Pancreas (tissue), 10 donors: ENCODE data around the gene PRAME. TPM values are rescaled to one million over a fixed set of nuclear protein-coding genes. Genes with fewer than 3 reads are reported as not detected.

Experiments
- ATAC-seq, 4 donors: fragments of 200-7000 bp; cut with Tn5 transposase; one replicate each; pipeline versions ENCODE4 v1.8.0 to v1.9.1; 2020; ENCODE audit warnings: mild to moderate bottlenecking in 4 of 4, moderate library complexity in 4 of 4
- DNase-seq, 6 donors: peaks; one replicate each; pipeline ENCODE4 v3.0.0-alpha.2; 2020
- FAIRE-seq: peaks from 2 replicates; lab custom pipeline; 2012; peaks lifted over from hg19 to GRCh38; lab: Jason Lieb, UNC
- H3K27ac ChIP-seq, 4 donors: fragments of 200-600 bp; sonication (generic); 1 replicate in 3 of 4; 2 replicates in 1 of 4; pipeline versions ENCODE4 v1.5.0 to v1.8.0; 2020
- H3K27me3 ChIP-seq, 4 donors: fragments of 200-600 bp; one replicate each; pipeline ENCODE4 v1.8.0; 2021
- H3K36me3 ChIP-seq, 3 donors: fragments of 200-600 bp; sonication (generic) in 1 of 3; one replicate each; pipeline versions ENCODE4 v1.5.0 to v1.8.0; 2020 to 2021
- H3K4me1 ChIP-seq, 3 donors: fragments of 200-600 bp; one replicate each; pipeline ENCODE4 v1.8.0; 2021
- H3K4me3 ChIP-seq, 4 donors: fragments of 200-600 bp; sonication (generic) in 2 of 4; one replicate each; pipeline versions ENCODE4 v1.5.0 to v1.8.0; 2020 to 2021
- H3K9me3 ChIP-seq, 4 donors: fragments of 200-600 bp; one replicate each; pipeline ENCODE4 v1.8.0; 2021
- CTCF ChIP-seq, 4 donors: fragments of 200-600 bp; sonication (generic) in 3 of 4; IDR thresholded peaks; one replicate each; pipeline versions ENCODE4 v1.5.0 to v1.8.0; 2021; ENCODE audit warnings: antibody characterized with exemption in 4 of 4
- WGBS, 2 donors: extraction: QIAGEN DNeasy Blood & Tissue Kit; methylation state at CpG; one replicate each; pipeline ENCODE4 v1.1.7; 2013; 5-methylcytosine and 5-hydroxymethylcytosine counted together
- intact Hi-C, 3 donors: fragments of 100-400 bp; cut with DNase I; formaldehyde crosslinking; loops; one replicate each; pipeline versions ENCODE4 v1.11.1 to v1.14.2; 2022
- polyA plus RNA-seq, 2 donors: library from polyadenylated mRNA; stranded (reverse); fragments of 200-250 nt; gene quantifications; one replicate each; pipeline ENCODE4 v1.2.3, GENCODE V29; 2013
- total RNA-seq, 6 donors: library from RNA; stranded (reverse); fragmentation: NEBNext Ultra II Directional in 4 of 6; extraction: Animal tissue kit (Norgen Biotek cat#: 25700) in 4 of 6; gene quantifications; one replicate each; pipeline versions ENCODE4 v1.2.1 to v1.2.4, GENCODE V29; 2021 to 2023
- donor health status: healthy with polysubstance abuse.
- donor health status: DM: no; HTN: no; CAD: no; lungs with moderate emphysema.
- donor health status: DM: no; HTN: no; CAD: no.
- donor health status: control.
- donor health status: control.
- donor health status: Bipolar disorder and iron deficiency.
- donor health status: DM: yes; HTN: yes; CAD: no.
- donor health status: DM: no; HTN: no; CAD: no.
- donor health status: DM: no; HTN: no; CAD: no.
- donor health status: DM: yes; HTN: yes; CAD: no.

Gene PRAME
- total and polyA plus RNA-seq, 8 donors = 1.6 TPM; not detected in 7

GRCh38 chr22:22531770-22532546 lies 27.1 kb downstream of the PRAME start:
- no peaks in the 10 kb centered on the region for H3K36me3 ChIP-seq
- no peak overlapping the region for H3K27ac ChIP-seq
- no peak for ATAC-seq
- no peaks in the 10 kb centered on the region for H3K4me1 ChIP-seq
- intact Hi-C loops = no loop called here
- no peaks in the 10 kb centered on the region for H3K9me3 ChIP-seq
- no peak for FAIRE-seq
- H3K27me3 ChIP-seq = no peaks in the 10 kb centered on the region
- H3K4me3 ChIP-seq = no peak overlapping the region
- TF ChIP-seq CTCF (IDR thresholded peaks at IDR 0.05) = no peak
- WGBS, 2 donors = 66 to 75% methylated on average over 7 of the region's 7 CpGs
- DNase-seq = no peak

- ATAC-seq (no peak), FAIRE-seq (no peak), DNase-seq (no peak)
- no peaks in the 10 kb centered on the region for H3K36me3 ChIP-seq
- TF ChIP-seq CTCF (IDR thresholded peaks at IDR 0.05) = no peak
- no peaks in the 10 kb centered on the region for H3K4me1 ChIP-seq
- H3K27me3 ChIP-seq = no peaks in the 10 kb centered on the region
- H3K9me3 ChIP-seq = no peaks in the 10 kb centered on the region
- no peak overlapping the region for H3K27ac ChIP-seq
- 87 to 94% methylated on average over 2 of the region's 2 CpGs for WGBS, 2 donors
- no peak overlapping the region for H3K4me3 ChIP-seq
- intact Hi-C loops = no loop called here
These were observed 30.3 kb downstream of the PRAME start for GRCh38 chr22:22528780-22529179.

- Histone ChIP-seq H3K4me3 (no peak overlapping the region), H3K9me3 (no peaks in the 10 kb centered on the region), H3K36me3 (no peaks in the 10 kb centered on the region), H3K27me3 (no peaks in the 10 kb centered on the region), H3K27ac (no peak overlapping the region), H3K4me1 (no peaks in the 10 kb centered on the region)
- ATAC-seq (no peak), DNase-seq (no peak), FAIRE-seq (no peak)
- TF ChIP-seq CTCF (IDR thresholded peaks at IDR 0.05) = no peak
- 71 to 81% methylated on average over 5 of the region's 5 CpGs for WGBS, 2 donors
- intact Hi-C loops = no loop called here
These were observed 31.8 kb downstream of the PRAME start for GRCh38 chr22:22527312-22527711.

GRCh38 chr22:22526125-22526912 lies 32.7 kb downstream of the PRAME start:
- H3K4me3 ChIP-seq = no peak overlapping the region
- no peak for ATAC-seq
- no peaks in the 10 kb centered on the region for H3K9me3 ChIP-seq
- no peak for TF ChIP-seq CTCF (IDR thresholded peaks at IDR 0.05)
- H3K4me1 ChIP-seq = no peaks in the 10 kb centered on the region
- no peak for DNase-seq
- intact Hi-C loops = no loop called here
- 71 to 83% methylated on average over 4 of the region's 4 CpGs for WGBS, 2 donors
- FAIRE-seq = no peak
- no peaks in the 10 kb centered on the region for H3K36me3 ChIP-seq
- H3K27me3 ChIP-seq = no peaks in the 10 kb centered on the region
- no peak overlapping the region for H3K27ac ChIP-seq
